ENCODE data around the gene PYM1.

- no peak for TF ChIP-seq CTCF (IDR thresholded peaks at IDR 0.05)
- TF ChIP-seq POLR2A (IDR thresholded peaks at IDR 0.05), result no peak
Measured at GRCh38 chr12:55934773-55935172, 7.1 kb upstream of the PYM1 start.
